Keratinocyte (primary cell): ENCODE results near the gene TRAPPC14. TPM values are rescaled to one million over a fixed set of nuclear protein-coding genes. Genes with fewer than 3 reads are reported as not detected.
A peak's percentile ranks its signal among the peaks of the same experiment; 100 is the strongest.

Source experiments
- DNase-seq: peaks from one replicate; pipeline ENCODE4 v3.0.0-alpha.2; 2011; ENCODE audit warnings: low read depth, missing footprints, low spot score
- FAIRE-seq: peaks from 2 replicates; lab custom pipeline; 2011; peaks lifted over from hg19 to GRCh38; lab: Jason Lieb, UNC
- H2AFZ ChIP-seq: 2 replicates; pipeline ENCODE4 v1.6.0; 2012; ENCODE audit warnings: low read length, control low read depth, inconsistent platforms; ENCODE audit not compliant: control insufficient read depth
- H3K27ac ChIP-seq: 2 replicates; pipeline ENCODE4 v1.5.1; 2011; ENCODE audit warnings: low read length; ENCODE audit not compliant: control insufficient read depth, insufficient read depth
- H3K27me3 ChIP-seq: 3 replicates; pipeline ENCODE4 v1.6.0; 2011; ENCODE audit warnings: low read length; ENCODE audit not compliant: control insufficient read depth, insufficient read depth; ENCODE audit errors: extremely low read depth
- H3K36me3 ChIP-seq, 2 experiments: 2 replicates in 1 of 2; 3 replicates in 1 of 2; pipeline ENCODE4 v1.5.1; 2011; ENCODE audit warnings: low read length in 2 of 2, mild to moderate bottlenecking in 1 of 2; ENCODE audit not compliant: control insufficient read depth in 2 of 2, insufficient read depth in 2 of 2; ENCODE audit errors: extremely low read depth in 1 of 2
- H3K4me1 ChIP-seq: 3 replicates; pipeline ENCODE4 v1.5.1; 2011; ENCODE audit warnings: low read length; ENCODE audit not compliant: control insufficient read depth, insufficient read depth; ENCODE audit errors: extremely low read depth
- H3K4me2 ChIP-seq: 3 replicates; pipeline ENCODE4 v1.6.0; 2011; ENCODE audit warnings: low read depth, low read length; ENCODE audit not compliant: control insufficient read depth, insufficient read depth; ENCODE audit errors: extremely low read depth
- H3K4me3 ChIP-seq, 3 experiments: fragments of 200-600 bp in 1 of 3; sonication (generic) in 1 of 3; 2 replicates in 2 of 3; 3 replicates in 1 of 3; pipeline ENCODE4 v1.5.1; 2011 to 2016; ENCODE audit warnings: low read length in 3 of 3, mild to moderate bottlenecking in 3 of 3, control low read depth in 2 of 3, inconsistent platforms in 1 of 3, low read depth in 1 of 3, mixed read lengths in 1 of 3, mixed run types in 1 of 3, moderate library complexity in 1 of 3; ENCODE audit not compliant: control insufficient read depth in 2 of 3, insufficient read depth in 2 of 3; ENCODE audit errors: extremely low read depth in 1 of 3
- H3K79me2 ChIP-seq: 2 replicates; pipeline ENCODE4 v1.6.0; 2012; ENCODE audit warnings: low read length; ENCODE audit not compliant: control insufficient read depth, insufficient read depth
- H3K9ac ChIP-seq: 3 replicates; pipeline ENCODE4 v1.6.0; 2011; ENCODE audit warnings: low read length; ENCODE audit not compliant: control insufficient read depth, insufficient read depth; ENCODE audit errors: extremely low read depth
- H3K9me1 ChIP-seq: 3 replicates; pipeline ENCODE4 v1.6.0; 2011; ENCODE audit warnings: low read length; ENCODE audit not compliant: control insufficient read depth, insufficient read depth; ENCODE audit errors: extremely low read depth
- H3K9me3 ChIP-seq: 2 replicates; pipeline ENCODE4 v1.5.1; 2012; ENCODE audit warnings: low read depth, low read length; ENCODE audit not compliant: control insufficient read depth
- H4K20me1 ChIP-seq: 3 replicates; pipeline ENCODE4 v1.6.0; 2011; ENCODE audit warnings: low read length; ENCODE audit not compliant: control insufficient read depth, insufficient read depth; ENCODE audit errors: extremely low read depth
- EZH2 ChIP-seq: IDR thresholded peaks from one replicate; pipeline ENCODE4 v1.6.1; 2012; ENCODE audit warnings: inconsistent platforms, mild to moderate bottlenecking, low read length, moderate library complexity
- dilution Hi-C: fragments of 300-500 bp; cut with MboI; formaldehyde crosslinking; loops from one replicate; pipeline ENCODE4 v1.7.0; 2020; ENCODE audit warnings: low sequenced_read_pairs; ENCODE audit not compliant: extremely low pct_ligation_motif_present
- polyA plus RNA-seq, 5 experiments: library from polyadenylated mRNA; depleted of rRNA in 3 of 5; stranded (reverse) in 3 of 5; stranded (forward) in 1 of 5; unstranded in 1 of 5; fragments of >200 nt; gene quantifications; 1 replicate in 1 of 5; 2 replicates in 3 of 5; 3 replicates in 1 of 5; pipeline versions ENCODE4 v1.2.1 to v1.2.3, GENCODE V29; 2011 to 2012; ENCODE audit warnings: missing spikeins in 2 of 5, low read depth in 1 of 5, low replicate concordance in 1 of 5
- TF ChIP-seq, protein P1 (sequence below), 3 experiments: IDR thresholded peaks in 1 of 3; conservative IDR thresholded peaks in 1 of 3; optimal IDR thresholded peaks in 1 of 3; 2 replicates in 2 of 3; 3 replicates in 1 of 3; pipeline versions ENCODE3 to v1.5.1; 2011; ENCODE audit warnings: low read length in 3 of 3, mild to moderate bottlenecking in 3 of 3, moderate library complexity in 2 of 3, control low read depth in 1 of 3, inconsistent platforms in 1 of 3; ENCODE audit not compliant: insufficient read depth in 2 of 3; ENCODE audit errors: extremely low read depth in 1 of 3

Gene TRAPPC14
- polyA plus RNA-seq, 1 donor (not counting 4 experiments of a cell fraction or from before 2014, with no cell fraction given): 4.7 TPM

DNA sequence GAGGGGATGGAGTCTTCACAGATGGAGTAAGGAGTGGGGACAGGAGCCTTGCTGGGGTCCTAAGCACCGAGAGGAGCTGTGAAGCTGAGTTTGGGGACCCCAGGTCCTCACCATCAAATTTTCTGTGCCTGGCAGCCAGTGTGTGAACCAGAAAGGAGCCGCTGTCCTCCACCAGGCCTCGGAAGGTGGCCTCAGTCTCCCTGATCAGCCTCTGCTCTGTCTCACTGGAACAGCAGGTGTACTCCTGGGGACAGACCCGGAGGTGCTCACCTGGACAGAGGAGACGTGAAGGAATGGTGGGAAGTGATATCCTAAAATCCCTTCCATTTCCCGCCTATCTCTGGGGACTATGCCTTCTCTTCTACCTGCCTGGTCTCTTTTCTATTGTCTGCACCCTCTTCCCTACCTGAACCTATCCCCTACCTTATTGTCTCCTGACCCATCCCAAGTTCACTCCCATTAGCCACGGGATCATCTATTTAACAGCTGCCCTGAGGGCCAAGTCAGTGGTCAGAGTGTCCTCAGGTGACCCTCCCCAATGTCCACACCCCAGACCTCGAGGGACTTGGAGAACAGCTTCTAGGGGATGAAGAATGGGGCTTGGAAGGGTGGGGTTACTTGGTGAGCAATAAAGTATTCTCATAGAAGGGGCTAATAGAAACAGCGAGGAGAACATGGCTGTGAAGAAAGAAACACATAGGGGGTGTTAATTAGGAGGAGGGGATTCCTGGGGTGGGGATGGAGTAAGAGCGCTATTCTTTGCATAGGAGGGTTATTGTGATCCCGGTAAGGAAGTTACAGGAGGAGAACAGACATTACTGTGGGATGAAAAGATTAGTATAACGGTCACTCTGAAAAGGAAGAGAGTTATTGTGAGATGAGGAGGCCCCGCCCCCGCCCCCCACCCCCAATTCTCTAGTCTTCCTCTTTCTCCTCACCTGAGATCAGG is 17.8 kb upstream of the TRAPPC14 start:
- H4K20me1 ChIP-seq: no peaks in the 10 kb centered on the region
- no peak for DNase-seq
- H3K9me3 ChIP-seq: peaks cover 1% of the 10 kb centered on the region
- peak overlapping the region; percentile 91 for H3K4me2 ChIP-seq
- dilution Hi-C loops: no loop called here
- H3K9ac ChIP-seq: peak overlapping the region; percentile 60
- H3K27ac ChIP-seq: no peak overlapping the region
- H3K79me2 ChIP-seq: no peaks in the 10 kb centered on the region
- H3K36me3 ChIP-seq: no peaks in the 10 kb centered on the region
- peak overlapping the region; percentile 95 for H2AFZ ChIP-seq
- FAIRE-seq: no peak
- H3K9me1 ChIP-seq: no peaks in the 10 kb centered on the region
- TF ChIP-seq EZH2: no peak
- TF ChIP-seq, protein P1, sequence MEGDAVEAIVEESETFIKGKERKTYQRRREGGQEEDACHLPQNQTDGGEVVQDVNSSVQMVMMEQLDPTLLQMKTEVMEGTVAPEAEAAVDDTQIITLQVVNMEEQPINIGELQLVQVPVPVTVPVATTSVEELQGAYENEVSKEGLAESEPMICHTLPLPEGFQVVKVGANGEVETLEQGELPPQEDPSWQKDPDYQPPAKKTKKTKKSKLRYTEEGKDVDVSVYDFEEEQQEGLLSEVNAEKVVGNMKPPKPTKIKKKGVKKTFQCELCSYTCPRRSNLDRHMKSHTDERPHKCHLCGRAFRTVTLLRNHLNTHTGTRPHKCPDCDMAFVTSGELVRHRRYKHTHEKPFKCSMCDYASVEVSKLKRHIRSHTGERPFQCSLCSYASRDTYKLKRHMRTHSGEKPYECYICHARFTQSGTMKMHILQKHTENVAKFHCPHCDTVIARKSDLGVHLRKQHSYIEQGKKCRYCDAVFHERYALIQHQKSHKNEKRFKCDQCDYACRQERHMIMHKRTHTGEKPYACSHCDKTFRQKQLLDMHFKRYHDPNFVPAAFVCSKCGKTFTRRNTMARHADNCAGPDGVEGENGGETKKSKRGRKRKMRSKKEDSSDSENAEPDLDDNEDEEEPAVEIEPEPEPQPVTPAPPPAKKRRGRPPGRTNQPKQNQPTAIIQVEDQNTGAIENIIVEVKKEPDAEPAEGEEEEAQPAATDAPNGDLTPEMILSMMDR (optimal IDR thresholded peaks at IDR 0.05 in 1 of 3, IDR thresholded peaks at IDR 0.05 in 1 of 3, conservative IDR thresholded peaks at IDR 0.05 in 1 of 3; ENCODE audit: extremely low read depth in 1 of 3, insufficient read depth in 2 of 3, low read length in 3 of 3): no peak
- H3K27me3 ChIP-seq: peaks cover 7% of the 10 kb centered on the region
- H3K4me1 ChIP-seq: no peaks in the 10 kb centered on the region
- H3K4me3 ChIP-seq: peak overlapping the region; percentile 48 to 79 (median 67)

DNA sequence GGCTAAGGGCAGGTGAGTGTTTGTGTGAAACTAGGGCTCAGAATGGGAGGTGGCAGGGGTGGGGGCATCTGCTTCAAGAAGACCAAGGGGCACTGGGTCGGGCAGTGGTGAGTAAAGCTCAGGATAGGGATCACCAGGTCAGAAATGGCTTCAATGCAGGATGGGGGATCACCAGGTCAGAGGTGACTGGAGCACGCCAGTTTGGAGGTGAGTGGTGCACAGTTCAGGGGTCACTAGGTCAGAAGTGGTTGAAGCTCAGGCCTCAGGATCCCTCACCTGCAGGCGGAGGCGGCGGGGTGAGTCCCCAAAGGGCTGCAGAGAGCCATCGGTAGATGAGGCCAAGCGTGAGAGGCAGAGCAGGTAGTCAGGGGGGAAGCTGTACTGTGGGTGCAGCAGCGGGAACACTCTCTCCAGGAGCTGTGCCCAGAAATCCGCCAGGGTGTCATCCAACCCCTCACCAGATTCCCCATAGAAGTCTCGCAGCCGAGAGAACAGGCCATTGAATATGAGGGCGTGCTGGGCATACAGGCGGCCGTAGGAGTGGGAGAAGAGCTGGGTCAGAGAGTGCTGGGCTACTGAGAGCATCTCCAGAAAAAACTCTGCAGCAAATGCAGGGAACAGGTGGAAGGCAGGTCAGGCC is 16.9 kb upstream of the TRAPPC14 start:
- Histone ChIP-seq H3K36me3 (no peaks in the 10 kb centered on the region), H3K9me1 (no peaks in the 10 kb centered on the region), H3K9me3 (peaks cover 1% of the 10 kb centered on the region), H3K27ac (no peak overlapping the region), H3K4me1 (no peaks in the 10 kb centered on the region), H3K9ac (no peak overlapping the region), H4K20me1 (no peaks in the 10 kb centered on the region), H3K4me3 (no peak overlapping the region), H3K27me3 (peaks cover 12% of the 10 kb centered on the region), H3K4me2 (no peak overlapping the region), H2AFZ (no peak overlapping the region), H3K79me2 (no peaks in the 10 kb centered on the region)
- TF ChIP-seq, protein P1 (optimal IDR thresholded peaks at IDR 0.05 in 1 of 3, IDR thresholded peaks at IDR 0.05 in 1 of 3, conservative IDR thresholded peaks at IDR 0.05 in 1 of 3; ENCODE audit: extremely low read depth in 1 of 3, insufficient read depth in 2 of 3, low read length in 3 of 3): no peak
- no peak for TF ChIP-seq EZH2
- FAIRE-seq: no peak
- DNase-seq: no peak
- dilution Hi-C loops: no loop called here
